SK-N-SH (cell line): Measurements from ENCODE around the gene DDIT4. TPM values are rescaled to one million over a fixed set of nuclear protein-coding genes. Genes with fewer than 3 reads are reported as not detected.
"Not testable (repeated sequence)": the region's sequence is repeated elsewhere in the genome, so short reads cannot be mapped to it uniquely, and the experiment has no call there.

ENCODE experiments used
- CTCF ChIA-PET: fragments of 300-600, 350-600 bp; formaldehyde crosslinking; extraction: SDS; loops from one replicate; lab custom pipeline; 2021; lab: Yijun Ruan, JAX
- POLR2A ChIA-PET: fragments of 350-600 bp; sonication (Branson Sonifier 250); formaldehyde crosslinking; extraction: SDS; loops from one replicate; lab custom pipeline; 2020; ENCODE audit warnings: antibody characterized with exemption, inconsistent platforms; lab: Yijun Ruan, JAX
- DNase-seq: peaks from one replicate; pipeline ENCODE4 v3.0.0; 2012
- H2AFZ ChIP-seq: fragments of 200-600 bp; sonication (generic); 2 replicates; pipeline ENCODE4 v1.8.1; 2016; ENCODE audit warnings: antibody characterized with exemption, mild to moderate bottlenecking, low read depth
- H3F3A ChIP-seq: fragments of 200-600 bp; sonication (generic); replicated peaks from 2 replicates; pipeline ENCODE3; 2016; ENCODE audit warnings: antibody characterized with exemption, mild to moderate bottlenecking; ENCODE audit not compliant: insufficient read depth
- H3K27ac ChIP-seq, 2 experiments: fragments of 200-500 bp in 1 of 2; fragments of 200-600 bp in 1 of 2; sonication (Bioruptor generic) in 1 of 2; sonication (generic), shearing (Covaris generic) in 1 of 2; 2 replicates each; pipeline versions ENCODE4 v1.5.1 to v1.6.1; 2014 to 2016; ENCODE audit warnings: low read depth in 2 of 2, inconsistent platforms in 1 of 2, low read length in 1 of 2, mild to moderate bottlenecking in 1 of 2, mixed read lengths in 1 of 2
- H3K27me3 ChIP-seq: fragments of 200-600 bp; sonication (generic), shearing (Covaris generic); 2 replicates; pipeline ENCODE4 v1.6.1; 2016; ENCODE audit warnings: mixed run types; ENCODE audit not compliant: insufficient read depth
- H3K36me3 ChIP-seq, 2 experiments: fragments of 200-500 bp in 1 of 2; fragments of 200-600 bp in 1 of 2; sonication (Bioruptor generic) in 1 of 2; sonication (generic) in 1 of 2; replicated peaks in 1 of 2; 2 replicates each; pipeline versions ENCODE3 to v1.5.1; 2014 to 2016; ENCODE audit warnings: low read length in 1 of 2, mild to moderate bottlenecking in 1 of 2; ENCODE audit not compliant: insufficient read depth in 2 of 2, control insufficient read depth in 1 of 2
- H3K4me1 ChIP-seq, 2 experiments: fragments of 200-500 bp in 1 of 2; fragments of 200-600 bp in 1 of 2; sonication (Bioruptor generic) in 1 of 2; sonication (generic), shearing (Covaris generic) in 1 of 2; 2 replicates each; pipeline versions ENCODE4 v1.5.1 to v1.6.1; 2014 to 2016; ENCODE audit warnings: low read depth in 1 of 2, low read length in 1 of 2, mixed run types in 1 of 2; ENCODE audit not compliant: insufficient read depth in 2 of 2, control insufficient read depth in 1 of 2
- H3K4me2 ChIP-seq: fragments of 200-600 bp; sonication (generic), shearing (Covaris generic); 2 replicates; pipeline ENCODE4 v1.6.1; 2017; ENCODE audit warnings: mixed run types
- H3K4me3 ChIP-seq, 2 experiments: fragments of 200-500 bp in 1 of 2; fragments of 200-600 bp in 1 of 2; sonication (Bioruptor generic) in 1 of 2; sonication (generic), shearing (Covaris generic) in 1 of 2; 2 replicates each; pipeline versions ENCODE4 v1.5.1 to v1.8.1; 2014 to 2016; ENCODE audit warnings: low read depth in 2 of 2, inconsistent platforms in 1 of 2, low read length in 1 of 2, mild to moderate bottlenecking in 1 of 2, mixed read lengths in 1 of 2, moderate library complexity in 1 of 2
- H3K79me2 ChIP-seq: fragments of 200-600 bp; sonication (generic); 2 replicates; pipeline ENCODE4 v1.8.1; 2017; ENCODE audit warnings: mild to moderate bottlenecking; ENCODE audit not compliant: insufficient read depth
- H3K9ac ChIP-seq: fragments of 200-600 bp; sonication (generic); 2 replicates; pipeline ENCODE4 v1.6.1; 2017; ENCODE audit warnings: mixed run types
- H3K9me2 ChIP-seq: fragments of 200-600 bp; sonication (generic); 2 replicates; pipeline ENCODE4 v1.6.1; 2017; ENCODE audit warnings: mixed run types
- H3K9me3 ChIP-seq: fragments of 200-600 bp; sonication (generic); 2 replicates; pipeline ENCODE4 v1.6.1; 2017; ENCODE audit warnings: mixed run types, mild to moderate bottlenecking, moderate library complexity
- H4K20me1 ChIP-seq: fragments of 200-600 bp; sonication (generic); 2 replicates; pipeline ENCODE4 v1.6.1; 2017; ENCODE audit warnings: mild to moderate bottlenecking, mixed run types; ENCODE audit not compliant: insufficient read depth
- CHD2 ChIP-seq: fragments of 150-350 bp; IDR thresholded peaks from 2 replicates; pipeline ENCODE4 v1.6.1; 2018; ENCODE audit warnings: low read length; ENCODE audit not compliant: partially characterized antibody
- EZH2phosphoT487 ChIP-seq: fragments of 200-600 bp; sonication (generic); IDR thresholded peaks from 2 replicates; pipeline ENCODE4 v1.6.1; 2017; ENCODE audit warnings: low read depth, mixed run types, mild to moderate bottlenecking, antibody characterized with exemption, moderate library complexity, borderline replicate concordance
- FOSL2 ChIP-seq: IDR thresholded peaks from 2 replicates; pipeline ENCODE4 v1.4.0; 2012; ENCODE audit warnings: low read depth, mild to moderate bottlenecking, moderate library complexity, borderline replicate concordance
- FOXJ3 ChIP-seq: sonication (generic); formaldehyde crosslinking; IDR thresholded peaks from 2 replicates; pipeline ENCODE4 v1.5.1; 2020; ENCODE audit warnings: mild to moderate bottlenecking, missing genetic modification reagents
- FOXM1 ChIP-seq: IDR thresholded peaks from 2 replicates; pipeline ENCODE4 v1.4.0; 2012; ENCODE audit warnings: low read depth, mild to moderate bottlenecking
- GATA2 ChIP-seq: sonication (generic); formaldehyde crosslinking; IDR thresholded peaks from 2 replicates; pipeline ENCODE4 v1.5.0; 2020; ENCODE audit warnings: mild to moderate bottlenecking, missing genetic modification reagents
- JUND ChIP-seq: IDR thresholded peaks from 2 replicates; pipeline ENCODE4 v1.4.0; 2012
- MEF2A ChIP-seq: IDR thresholded peaks from 2 replicates; pipeline ENCODE4 v1.4.0; 2012; ENCODE audit warnings: low read depth, borderline replicate concordance
- MXI1 ChIP-seq: IDR thresholded peaks from 2 replicates; pipeline ENCODE4 v1.6.1; 2012; ENCODE audit warnings: mild to moderate bottlenecking, low read depth, low read length, improper control_type of control experiment
- NFIC ChIP-seq: IDR thresholded peaks from 2 replicates; pipeline ENCODE4 v1.4.0; 2012; ENCODE audit warnings: borderline replicate concordance
- NRF1 ChIP-seq: IDR thresholded peaks from 2 replicates; pipeline ENCODE4 v1.6.1; 2012; ENCODE audit warnings: low read depth, mild to moderate bottlenecking, low read length
- POLR2AphosphoS5 ChIP-seq: IDR thresholded peaks from 2 replicates; pipeline ENCODE4 v1.6.1; 2012; ENCODE audit warnings: low read depth, low read length
- RCOR1 ChIP-seq: fragments of 150-350 bp; IDR thresholded peaks from 2 replicates; pipeline ENCODE4 v1.6.1; 2017; ENCODE audit warnings: antibody characterized with exemption, low read length
- RFX5 ChIP-seq: IDR thresholded peaks from 2 replicates; pipeline ENCODE4 v1.6.1; 2012; ENCODE audit warnings: mild to moderate bottlenecking, improper control_type of control experiment, low read length
- RXRA ChIP-seq: IDR thresholded peaks from 2 replicates; pipeline ENCODE4 v1.4.0; 2012; ENCODE audit warnings: low read depth, mild to moderate bottlenecking, borderline replicate concordance
- TAF1 ChIP-seq: IDR thresholded peaks from 2 replicates; pipeline ENCODE4 v1.6.1; 2012; ENCODE audit warnings: low read depth, mild to moderate bottlenecking, low read length, moderate library complexity, borderline replicate concordance
- YY1 ChIP-seq: IDR thresholded peaks from 2 replicates; pipeline ENCODE4 v1.4.0; 2012; ENCODE audit warnings: low read depth, mild to moderate bottlenecking
- WGBS: methylation state at CpG from one replicate; pipeline ENCODE4 v1.1.6; 2017; ENCODE audit warnings: low lambda C conversion rate; 5-methylcytosine and 5-hydroxymethylcytosine counted together
- polyA plus RNA-seq, 3 experiments: library from polyadenylated mRNA; depleted of rRNA; stranded (reverse); fragments of >200 nt; gene quantifications; 2 replicates each; pipeline ENCODE4 v1.2.3, GENCODE V29; 2012
- TF ChIP-seq, protein P1 (sequence below): fragments of 150-350 bp; IDR thresholded peaks from 2 replicates; pipeline ENCODE4 v1.6.1; 2017; ENCODE audit warnings: antibody characterized with exemption, low read length, low read depth, borderline replicate concordance
- TF ChIP-seq, protein P2 (sequence below): IDR thresholded peaks from 2 replicates; pipeline ENCODE4 v1.4.0; 2012; ENCODE audit warnings: low read depth, borderline replicate concordance

The DDIT4 gene
- polyA plus RNA-seq, 1 of the 3 experiments (the other 2 are of a cell fraction), result 24.9 TPM

DNA sequence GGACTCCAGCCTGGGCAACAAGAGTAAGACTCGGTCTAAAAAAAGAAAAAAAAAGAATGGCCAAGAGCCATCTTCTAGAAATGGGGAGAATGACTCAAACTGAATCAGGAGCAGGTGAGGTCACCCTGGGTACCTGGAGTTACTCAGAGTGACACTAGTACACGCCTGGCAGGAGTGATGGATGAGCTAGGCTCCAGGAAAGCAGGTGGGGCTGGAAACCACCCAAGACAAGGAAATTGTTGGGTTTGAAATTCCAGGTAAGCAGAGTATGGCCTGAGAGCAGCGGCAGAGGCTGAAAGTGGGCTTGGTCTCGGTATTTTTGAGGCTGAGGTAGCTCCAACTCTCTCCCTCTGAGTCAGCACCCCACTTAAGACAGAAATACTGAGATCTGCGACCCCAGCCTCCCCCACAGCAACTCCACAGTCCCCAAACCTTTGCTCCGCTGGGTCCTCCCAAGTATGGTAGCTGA, 18.5 kb downstream of the DDIT4 start (continued):
- no peak for TF ChIP-seq CHD2
- TF ChIP-seq JUND, result peak; percentile 58; the same call in 1 of the 2 replicates
- TF ChIP-seq FOXM1, result no peak
- no peak for TF ChIP-seq FOXJ3
- no peak for TF ChIP-seq RCOR1
- TF ChIP-seq MEF2A, result no peak
- TF ChIP-seq, protein P1, sequence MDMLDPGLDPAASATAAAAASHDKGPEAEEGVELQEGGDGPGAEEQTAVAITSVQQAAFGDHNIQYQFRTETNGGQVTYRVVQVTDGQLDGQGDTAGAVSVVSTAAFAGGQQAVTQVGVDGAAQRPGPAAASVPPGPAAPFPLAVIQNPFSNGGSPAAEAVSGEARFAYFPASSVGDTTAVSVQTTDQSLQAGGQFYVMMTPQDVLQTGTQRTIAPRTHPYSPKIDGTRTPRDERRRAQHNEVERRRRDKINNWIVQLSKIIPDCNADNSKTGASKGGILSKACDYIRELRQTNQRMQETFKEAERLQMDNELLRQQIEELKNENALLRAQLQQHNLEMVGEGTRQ, result no peak
- no peak for TF ChIP-seq EZH2phosphoT487
- no peak for TF ChIP-seq GATA2 (CRISPR knock-in tag)
- TF ChIP-seq, protein P2, sequence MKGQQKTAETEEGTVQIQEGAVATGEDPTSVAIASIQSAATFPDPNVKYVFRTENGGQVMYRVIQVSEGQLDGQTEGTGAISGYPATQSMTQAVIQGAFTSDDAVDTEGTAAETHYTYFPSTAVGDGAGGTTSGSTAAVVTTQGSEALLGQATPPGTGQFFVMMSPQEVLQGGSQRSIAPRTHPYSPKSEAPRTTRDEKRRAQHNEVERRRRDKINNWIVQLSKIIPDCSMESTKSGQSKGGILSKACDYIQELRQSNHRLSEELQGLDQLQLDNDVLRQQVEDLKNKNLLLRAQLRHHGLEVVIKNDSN, result no peak
- TF ChIP-seq MXI1, result no peak
- no peak for TF ChIP-seq TAF1
- peak; percentile 59 for TF ChIP-seq NFIC

DNA sequence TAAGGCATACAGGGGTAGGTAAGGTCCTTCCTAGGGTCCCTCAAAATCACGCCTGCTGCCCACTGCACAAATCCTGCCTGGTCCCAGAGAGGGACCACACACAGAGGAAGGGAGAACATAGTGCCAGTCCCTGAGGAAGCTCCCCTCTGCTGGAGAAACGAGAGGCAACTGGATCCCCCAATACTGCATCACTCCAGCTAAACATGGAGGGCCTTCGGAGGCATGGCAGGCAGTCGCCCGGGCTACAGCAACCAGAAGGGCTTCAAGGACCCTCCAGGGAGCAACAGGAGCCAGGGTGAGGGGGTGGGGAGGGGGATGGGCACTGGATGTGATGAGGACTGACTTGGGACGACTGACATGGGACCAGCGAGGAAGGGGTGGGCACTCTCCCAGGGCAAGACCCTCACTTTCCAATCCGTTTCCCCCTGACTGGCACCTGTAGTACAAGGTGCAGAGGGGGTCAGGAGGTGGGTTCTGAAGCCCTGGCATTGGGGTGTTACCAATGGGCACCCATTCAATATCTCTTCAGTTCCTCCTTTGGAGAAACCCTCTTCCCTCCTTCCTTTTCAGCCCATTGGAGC, 21.7 kb downstream of the DDIT4 start:
- CTCF ChIA-PET, result no interaction called here
- no peak for DNase-seq
- Histone ChIP-seq H3K4me2 (no peak overlapping the region), H3K9me3 (no peaks in the 10 kb centered on the region), H3F3A (peaks cover 13% of the 10 kb centered on the region), H3K9ac (no peak overlapping the region), H3K79me2 (no peaks in the 10 kb centered on the region), H3K9me2 (no peaks in the 10 kb centered on the region), H3K27me3 (no peaks in the 10 kb centered on the region), H3K36me3 (no peaks in the 10 kb centered on the region), H4K20me1 (no peaks in the 10 kb centered on the region), H3K4me3 (no peak overlapping the region), H3K4me1 (peaks cover 6 to 16% of the 10 kb centered on the region in 2 experiments; a peak in 2 of 4 replicates), H2AFZ (no peak overlapping the region), H3K27ac (no peak overlapping the region)
- POLR2A ChIA-PET, result interaction anchor here (0.6 to 1.4 kb wide), 3 partner anchors 21 to 67 kb away, joined by 3 to 4 read pairs (median 3); partner anchors contain the start of gene DDIT4
- 98% methylated on average over 8 of the region's 8 CpGs for WGBS
- TF ChIP-seq, protein P1, result no peak
- TF ChIP-seq RXRA, result no peak
- TF ChIP-seq EZH2phosphoT487, result no peak
- TF ChIP-seq FOSL2, result no peak
- no peak for TF ChIP-seq MXI1
- no peak for TF ChIP-seq RCOR1
- TF ChIP-seq GATA2 (CRISPR knock-in tag), result no peak
- TF ChIP-seq POLR2AphosphoS5, result no peak
- TF ChIP-seq FOXJ3, result no peak
- TF ChIP-seq NRF1, result no peak
- TF ChIP-seq YY1, result no peak
- no peak for TF ChIP-seq RFX5

DNA sequence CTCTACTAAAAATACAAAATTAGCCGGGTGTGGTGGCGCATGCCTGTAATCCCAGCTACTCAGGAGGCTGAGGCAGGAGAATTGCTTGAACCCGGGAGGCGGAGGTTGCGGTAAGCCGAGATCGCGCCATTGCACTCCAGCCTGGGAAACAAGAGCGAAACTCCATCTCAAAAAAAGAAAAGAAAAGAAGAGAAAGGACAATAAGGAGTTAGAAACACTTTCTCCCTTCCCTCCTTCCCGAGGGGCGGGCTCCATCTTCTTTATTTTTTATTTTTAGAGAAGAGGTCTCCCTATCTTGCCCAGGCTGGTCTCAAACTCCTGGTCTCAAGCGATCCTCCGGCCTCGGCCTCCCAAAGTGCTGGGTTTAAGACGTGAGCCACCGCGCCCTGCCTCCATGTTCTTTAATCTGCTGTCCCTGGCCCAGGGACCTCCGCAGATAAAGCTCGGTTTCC, 23.1 kb downstream of the DDIT4 start:
- H3K36me3 ChIP-seq, H3K27me3 ChIP-seq, H3K9me2 ChIP-seq, H3K9me3 ChIP-seq, H3K27ac ChIP-seq, DNase-seq, H3K79me2 ChIP-seq, H4K20me1 ChIP-seq: not testable (repeated sequence)
- 91% methylated on average over 19 of the region's 19 CpGs for WGBS
- CTCF ChIA-PET, result interaction anchor here (1.0 to 3.0 kb wide), 4 partner anchors 22 to 41 kb away, joined by 3 to 15 read pairs (median 4); partner anchors contain the start of gene DDIT4
- Histone ChIP-seq H3K4me3 (peak overlapping the region; percentile 64 to 71; a peak in 2 of 4 replicates), H3K4me2 (peak overlapping the region; percentile 89), H3F3A (peaks cover 13% of the 10 kb centered on the region), H2AFZ (peak overlapping the region; percentile 79; the same call in 1 of the 2 replicates), H3K9ac (peak overlapping the region; percentile 74; the same call in 1 of the 2 replicates), H3K4me1 (peaks cover 6 to 16% of the 10 kb centered on the region in 2 experiments; a peak in 2 of 4 replicates)
- POLR2A ChIA-PET, result interaction anchor here (0.8 to 1.5 kb wide), 5 partner anchors 19 to 45 kb away, joined by 3 to 4 read pairs (median 3); no protein-coding TSS in a partner anchor
